ENCODE data around the gene SCN1B.

Gene SCN1B

DNA sequence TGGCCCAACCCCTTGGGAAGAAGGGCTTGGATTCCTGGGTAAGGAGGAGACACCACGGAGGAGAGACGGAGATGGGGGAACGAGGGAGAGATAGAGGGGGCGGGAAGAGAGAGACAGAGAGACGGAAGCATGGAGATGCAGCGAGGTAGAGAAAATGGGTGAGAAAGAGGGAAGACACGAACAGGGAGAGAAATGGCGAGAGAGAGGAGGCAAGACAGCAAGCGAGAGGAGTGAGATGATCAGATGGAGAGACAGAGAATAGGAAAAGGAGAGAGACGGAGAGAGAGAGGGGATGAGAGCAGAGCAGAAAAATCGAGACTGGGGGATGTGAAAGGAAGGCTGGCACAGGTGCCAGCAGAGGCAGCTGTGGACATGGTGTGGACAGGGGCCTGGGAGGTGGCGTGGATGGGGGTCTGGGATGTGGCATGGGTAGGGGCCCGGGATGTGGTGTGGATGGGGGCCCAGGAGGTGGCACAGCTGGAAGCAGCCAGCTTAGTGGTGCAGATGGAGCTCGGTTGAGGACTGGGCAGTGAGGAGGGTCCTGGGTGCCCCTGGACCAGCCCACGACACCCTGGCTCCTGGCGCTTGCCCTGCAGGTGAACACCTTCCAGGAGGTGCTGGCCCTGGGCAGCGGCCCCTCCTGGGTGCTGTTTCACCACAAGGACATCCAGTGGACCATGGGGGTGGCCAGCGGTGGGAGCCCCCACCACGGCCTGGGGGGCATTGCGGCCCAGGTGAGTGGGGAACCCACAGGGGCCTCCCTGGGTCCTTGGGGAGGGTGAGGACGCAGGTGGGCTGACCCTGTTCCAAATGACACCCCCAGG lies 45.1 kb downstream of the SCN1B start:
- no peak for DNase-seq

DNA sequence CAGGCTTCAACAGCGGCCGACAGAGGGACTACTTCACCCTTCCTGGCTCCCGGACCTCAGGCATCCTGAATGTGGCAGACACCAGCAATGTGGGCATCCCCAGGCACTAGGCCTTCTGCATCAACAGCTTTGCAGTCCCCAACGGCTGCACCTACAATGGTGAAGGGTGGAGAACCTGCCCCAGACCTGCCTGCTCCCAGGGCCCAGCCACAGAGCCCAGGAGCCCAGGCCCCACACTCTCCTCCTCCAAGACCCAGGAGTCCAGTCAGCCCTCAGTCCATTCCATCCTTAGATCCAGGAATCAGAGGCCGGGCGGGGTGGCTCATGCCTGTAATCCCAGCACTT lies 45.7 kb downstream of the SCN1B start:
- DNase-seq, result no peak

DNA sequence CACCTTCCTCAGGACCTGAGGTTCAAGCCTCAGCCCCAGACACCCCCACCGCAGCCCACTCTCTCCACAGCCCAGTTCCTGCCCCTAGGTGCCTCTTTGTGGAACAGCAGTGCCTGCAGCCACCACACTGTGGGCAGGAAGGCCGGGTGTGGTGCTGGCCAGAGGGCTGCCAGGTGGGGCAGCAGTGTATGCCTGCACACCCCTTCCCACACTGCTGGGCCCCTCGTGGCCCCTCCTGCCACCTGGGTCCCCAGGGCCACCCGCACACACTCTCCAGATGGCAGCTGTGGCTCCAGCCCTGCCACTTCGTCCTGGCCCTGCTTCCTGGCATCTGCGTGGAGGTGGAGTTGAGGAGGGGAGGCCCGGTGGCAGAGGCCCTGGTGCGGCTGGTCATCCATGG lies 46.4 kb downstream of the SCN1B start:
- DNase-seq, result no peak

DNA sequence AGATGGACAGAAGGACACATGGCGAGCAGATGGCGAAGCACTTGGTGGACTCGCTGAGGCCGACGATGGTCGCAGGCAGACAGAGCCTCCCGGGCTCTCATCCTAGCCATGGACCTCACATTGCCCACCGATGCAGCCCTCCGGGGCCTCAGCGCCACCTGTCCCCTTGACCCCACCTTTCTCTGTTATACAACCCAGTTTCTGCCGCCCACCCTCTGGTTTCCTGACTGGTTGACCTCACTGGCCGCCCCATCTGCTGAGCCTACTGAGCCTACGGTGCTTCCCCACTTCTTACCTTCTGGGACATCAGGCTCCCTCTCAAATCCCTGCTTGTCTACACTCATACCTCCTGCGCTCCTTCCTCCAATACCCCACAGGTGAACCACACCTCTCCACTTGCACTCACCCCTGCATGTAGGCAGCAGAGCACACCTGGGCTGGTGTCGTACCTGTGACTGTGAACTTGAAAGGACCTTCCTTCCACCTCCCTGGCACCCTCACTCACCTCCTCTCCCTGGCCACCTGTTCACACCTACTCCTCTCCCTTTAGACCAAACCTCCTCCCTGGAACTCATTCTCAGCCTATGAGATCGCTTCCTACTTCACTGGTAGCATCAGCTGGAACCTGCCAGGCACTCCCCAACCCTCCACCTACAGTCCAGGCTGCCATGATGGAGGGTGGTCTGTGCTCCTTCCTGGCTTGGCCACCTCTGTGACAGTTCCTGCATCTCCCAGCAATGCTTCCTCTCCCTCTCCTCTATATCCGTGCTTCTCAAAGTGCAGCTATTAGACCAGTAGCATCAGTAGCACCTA lies 47.3 kb downstream of the SCN1B start:
- DNase-seq, result no peak

DNA sequence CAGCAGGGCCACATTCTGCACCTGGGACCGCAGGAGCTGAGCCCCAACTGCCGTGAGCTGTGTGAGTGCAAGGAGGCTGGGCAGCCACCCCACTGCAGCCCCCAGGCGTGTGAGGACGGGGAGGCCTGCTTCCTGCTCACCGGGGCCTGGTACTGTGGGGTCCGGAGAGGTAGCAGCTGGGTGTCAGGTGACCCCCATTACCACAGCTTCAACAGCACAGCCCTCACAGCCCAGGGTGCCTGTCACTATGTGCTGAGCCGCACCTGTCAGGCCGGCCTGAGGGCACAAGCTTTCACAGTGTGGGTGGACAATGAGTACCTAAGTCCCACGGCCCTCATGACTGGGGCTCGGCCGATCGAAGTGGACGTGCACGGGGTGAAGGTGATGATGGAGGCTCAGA lies 49.6 kb downstream of the SCN1B start:
- DNase-seq, result no peak

DNA sequence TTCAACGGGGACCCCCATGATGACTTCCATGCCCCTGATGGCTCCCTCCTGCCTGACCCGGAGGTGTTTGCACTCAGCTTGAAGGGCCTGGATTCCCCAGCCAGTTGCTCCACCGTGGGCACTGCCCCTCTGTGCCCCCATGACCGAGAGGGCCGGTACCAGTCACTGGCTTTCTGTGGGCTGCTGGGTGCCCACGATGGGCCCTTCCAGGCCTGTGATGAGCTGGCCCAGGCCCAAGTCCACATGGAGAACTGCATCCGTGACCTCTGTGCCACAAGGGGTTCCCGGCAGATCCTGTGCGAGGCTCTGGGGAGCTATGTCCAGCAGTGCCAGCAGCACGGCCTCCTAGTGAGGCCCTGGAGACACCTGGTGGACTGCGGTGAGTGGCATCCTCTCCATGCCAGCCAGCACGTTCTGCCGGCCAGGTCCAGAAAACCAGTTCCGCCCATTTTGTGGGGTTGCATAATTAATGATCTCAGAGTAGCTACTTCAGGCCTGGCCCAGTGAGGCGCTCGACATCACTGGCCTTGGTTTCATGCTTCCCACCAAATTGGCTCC lies 50.4 kb downstream of the SCN1B start:
- no peak for DNase-seq

DNA sequence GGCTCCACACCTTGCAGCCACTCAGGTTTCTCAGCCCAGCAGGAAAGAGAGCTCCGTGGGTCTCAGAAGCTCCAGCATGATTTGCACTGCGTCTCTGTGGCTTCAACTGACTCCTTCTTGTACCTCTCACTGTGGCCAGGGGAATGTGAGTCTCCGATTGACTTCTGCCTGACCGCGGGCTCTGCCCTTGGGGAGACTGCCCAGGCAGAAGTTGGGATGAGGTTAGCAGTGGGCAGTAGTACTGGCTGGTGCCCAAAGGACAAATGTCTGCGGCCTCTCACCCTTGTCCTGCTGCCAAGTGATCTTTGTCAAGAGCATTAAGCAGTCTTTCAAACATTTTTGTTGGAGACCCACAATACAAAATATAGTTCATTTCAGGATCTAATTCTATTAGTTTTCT lies 50.9 kb downstream of the SCN1B start:
- no peak for DNase-seq

DNA sequence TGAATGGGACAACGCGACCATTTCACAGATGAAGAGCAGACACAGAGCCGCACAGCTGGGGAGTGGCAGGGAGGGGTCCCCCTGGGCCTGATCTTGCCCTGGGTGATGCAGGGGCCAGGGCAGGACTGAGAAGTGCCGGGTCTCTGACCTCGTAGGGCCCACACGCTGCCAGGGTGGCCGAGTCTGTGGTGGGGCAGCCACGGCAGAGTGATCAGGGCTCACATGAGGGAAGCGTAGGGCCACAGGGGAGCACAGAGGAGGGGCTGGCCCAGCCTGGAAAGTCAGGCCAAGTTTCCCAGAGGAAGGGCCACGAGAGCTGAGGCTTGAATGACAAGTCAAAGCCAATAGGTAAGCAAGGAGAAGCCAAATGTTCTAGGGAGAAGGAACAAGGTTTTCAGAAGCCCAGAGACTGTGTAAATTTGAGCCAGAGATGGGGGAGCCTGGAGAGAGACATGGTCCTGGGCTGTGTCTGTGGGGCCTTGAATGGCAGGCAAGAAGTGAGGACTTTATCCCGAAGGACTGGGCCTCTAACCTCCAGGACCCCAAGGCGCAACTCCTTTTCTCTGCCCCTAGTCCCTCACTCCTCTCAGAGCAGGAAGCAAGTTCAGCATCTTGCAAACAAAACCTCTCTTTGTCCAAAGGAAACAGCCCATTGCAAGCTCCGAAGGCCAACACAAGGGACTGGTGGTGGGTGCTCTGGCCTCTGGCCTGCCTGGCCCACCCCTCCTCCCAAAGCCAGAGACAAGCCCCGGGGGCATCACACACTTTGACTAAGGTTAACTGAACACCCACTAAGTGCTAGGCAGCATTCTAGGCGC lies 53.6 kb downstream of the SCN1B start:
- no peak for DNase-seq

DNA sequence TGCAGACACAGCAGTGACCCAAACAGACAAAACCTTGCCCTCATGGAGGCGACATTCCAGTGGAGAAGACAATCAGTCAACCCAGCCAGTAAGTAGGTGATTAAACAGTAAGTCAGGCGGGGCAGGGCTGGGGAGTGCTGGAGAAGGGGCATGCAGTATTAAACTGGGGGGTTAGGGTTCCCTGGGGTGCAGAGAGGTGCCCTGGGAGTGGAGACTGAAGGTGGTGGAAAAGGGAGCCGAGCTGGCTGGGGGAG lies 54.2 kb downstream of the SCN1B start:
- no peak for DNase-seq

DNA sequence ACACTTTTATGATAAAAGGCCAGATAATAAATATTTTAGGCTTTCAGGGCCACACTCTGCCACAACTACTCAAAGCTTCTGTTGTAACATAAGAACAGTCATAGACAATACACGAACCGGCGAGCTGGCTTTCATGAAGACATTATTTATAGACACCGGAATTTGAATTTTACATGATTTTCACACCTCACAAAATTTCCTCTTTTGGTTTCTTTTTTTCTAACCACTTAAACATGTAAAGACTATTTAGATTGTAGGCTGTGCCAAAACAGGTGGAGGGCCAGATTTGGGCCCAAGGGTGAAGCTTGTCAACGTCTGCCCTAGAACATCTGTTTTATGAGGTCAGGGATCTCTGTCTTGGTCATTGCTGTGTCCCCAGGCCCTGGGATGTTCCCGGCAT lies 55.7 kb downstream of the SCN1B start:
- DNase-seq, result no peak

DNA sequence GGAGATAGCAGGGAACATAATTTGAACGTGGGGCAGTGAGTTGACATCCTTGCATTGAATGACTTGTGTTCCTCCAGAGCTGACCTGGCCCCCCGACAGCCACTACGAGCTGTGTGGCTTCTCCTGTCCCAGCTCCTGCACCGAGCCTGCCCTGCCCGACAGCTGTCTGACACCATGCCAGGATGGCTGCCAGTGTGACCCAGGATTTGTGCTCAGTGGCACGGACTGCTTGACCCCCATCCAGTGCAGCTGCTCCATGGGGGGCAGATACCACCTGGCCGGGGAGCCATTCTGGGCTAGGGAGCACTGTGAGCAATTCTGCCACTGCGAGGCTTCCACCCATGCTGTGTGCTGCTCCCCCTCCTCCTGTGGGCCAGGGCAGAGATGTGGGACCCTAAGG lies 56.2 kb downstream of the SCN1B start:
- DNase-seq, result no peak

DNA sequence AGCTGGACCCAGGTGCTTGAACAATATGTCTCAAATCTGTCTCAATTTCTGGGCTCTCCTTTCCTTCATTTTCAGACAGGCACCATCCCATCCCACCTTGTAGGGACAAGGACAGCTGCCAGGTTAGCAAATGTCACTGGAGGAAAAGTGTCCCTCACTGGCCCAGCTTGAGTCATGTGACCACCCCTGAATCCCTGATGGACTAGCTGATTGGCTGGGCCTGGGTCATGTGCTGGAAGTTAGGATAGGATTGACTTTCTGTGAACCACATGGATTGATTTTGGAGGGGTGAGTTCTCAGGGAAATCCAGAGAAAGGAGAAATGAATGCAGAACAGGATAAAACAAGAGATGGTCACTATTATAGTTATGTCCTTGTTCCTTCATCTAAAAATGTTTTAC lies 57.1 kb downstream of the SCN1B start:
- no peak for DNase-seq

DNA sequence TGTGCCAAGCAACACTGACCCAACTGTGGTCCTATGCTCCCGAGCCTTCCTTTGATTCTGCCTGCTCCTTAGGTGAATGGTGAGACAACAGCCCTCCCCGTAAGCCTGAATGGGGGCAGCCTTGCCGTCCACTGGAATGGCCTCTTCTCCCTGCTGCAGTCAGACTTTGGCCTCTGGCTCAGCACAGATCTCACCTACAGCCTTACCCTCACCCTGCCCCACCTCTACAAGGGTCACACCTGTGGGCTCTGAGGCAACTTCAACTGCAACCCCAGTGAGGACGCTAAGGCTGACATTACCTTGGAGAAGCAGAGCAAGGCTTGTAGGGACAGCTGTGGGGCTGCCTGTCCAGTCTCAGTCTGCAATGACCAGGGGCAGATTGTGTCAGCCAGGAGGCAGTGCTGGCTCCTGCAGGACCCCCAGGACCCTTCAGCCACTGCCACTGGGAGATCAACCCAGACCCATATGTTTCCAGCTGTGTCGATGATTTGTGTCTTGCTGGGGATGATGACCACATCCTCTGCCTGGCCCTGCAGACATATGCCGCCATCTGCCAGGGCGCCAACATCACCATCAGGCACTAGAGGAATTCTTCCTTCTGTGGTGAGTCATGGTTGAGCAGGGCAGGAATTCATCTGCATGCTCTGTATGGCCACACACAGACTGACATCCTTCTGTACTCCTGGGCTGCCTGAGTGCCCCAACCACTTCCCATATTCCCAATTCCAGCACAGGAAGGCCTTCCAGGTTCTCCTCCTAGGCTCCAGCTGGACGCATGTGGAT lies 58.1 kb downstream of the SCN1B start:
- no peak for DNase-seq

DNA sequence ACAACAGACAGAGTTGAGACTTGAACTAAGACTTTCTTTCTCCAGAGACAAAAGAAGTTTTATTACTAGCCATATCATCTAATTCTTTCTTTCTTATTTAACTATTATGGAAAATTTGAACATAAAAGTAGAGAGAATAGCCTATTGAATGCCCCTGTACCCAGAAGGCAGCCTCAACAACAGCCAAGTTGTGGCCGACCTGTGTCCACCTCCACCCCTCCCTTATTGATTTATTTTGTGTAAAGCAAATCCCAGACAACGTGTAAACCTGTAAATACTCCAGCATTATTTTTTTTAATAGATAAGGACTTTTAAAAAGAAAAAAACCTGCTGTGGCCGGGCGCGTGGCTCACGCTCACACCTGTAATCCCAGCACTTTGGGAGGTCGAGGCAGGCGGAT lies 59.3 kb downstream of the SCN1B start:
- no peak for DNase-seq

Measured in T-helper 2 cell (primary cell).